Tibial nerve (tissue), 3 donors: ENCODE results near the gene NPR3.

ENCODE experiments used
- POLR2A ChIP-seq, 2 donors: fragments of 450-650 bp; IDR thresholded peaks; one replicate each; pipeline ENCODE4 v1.6.1; 2017; ENCODE audit warnings: antibody characterized with exemption in 2 of 2, mild to moderate bottlenecking in 2 of 2, moderate library complexity in 2 of 2
- TF ChIP-seq, protein P1 (sequence below), 5 experiments: fragments of 200-600 bp in 3 of 5; fragments of 450-650 bp in 2 of 5; sonication (generic) in 3 of 5; IDR thresholded peaks; one replicate each; pipeline ENCODE4 v1.5.1; 2016 to 2019; ENCODE audit warnings: antibody characterized with exemption in 5 of 5, mild to moderate bottlenecking in 3 of 5, moderate library complexity in 2 of 5

DNA sequence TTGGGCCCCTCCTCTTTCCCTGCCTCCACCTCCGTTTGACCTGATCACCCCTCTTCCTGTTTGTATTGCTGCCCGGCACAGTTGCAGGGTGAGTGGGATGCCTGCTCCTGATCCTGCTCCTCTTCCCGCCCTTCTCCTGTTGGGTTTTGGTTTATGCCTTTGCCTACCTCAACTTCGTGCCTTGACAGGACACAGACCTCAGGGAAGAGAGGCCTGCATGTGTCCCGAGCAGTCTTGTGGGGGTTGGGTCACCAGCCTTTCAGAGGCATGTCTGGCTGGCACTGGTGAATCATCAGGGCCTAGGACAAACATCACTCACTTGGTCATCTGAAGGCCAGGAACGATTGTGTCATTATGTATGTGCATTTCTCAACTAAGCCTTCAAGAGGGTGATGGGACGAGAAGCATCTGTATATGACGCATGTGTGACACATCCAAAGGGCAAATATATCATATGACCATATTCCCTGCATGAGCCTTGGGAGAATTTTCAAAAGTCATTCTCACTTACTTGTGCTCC, 56.9 kb downstream of the NPR3 start:
- TF ChIP-seq, protein P1, sequence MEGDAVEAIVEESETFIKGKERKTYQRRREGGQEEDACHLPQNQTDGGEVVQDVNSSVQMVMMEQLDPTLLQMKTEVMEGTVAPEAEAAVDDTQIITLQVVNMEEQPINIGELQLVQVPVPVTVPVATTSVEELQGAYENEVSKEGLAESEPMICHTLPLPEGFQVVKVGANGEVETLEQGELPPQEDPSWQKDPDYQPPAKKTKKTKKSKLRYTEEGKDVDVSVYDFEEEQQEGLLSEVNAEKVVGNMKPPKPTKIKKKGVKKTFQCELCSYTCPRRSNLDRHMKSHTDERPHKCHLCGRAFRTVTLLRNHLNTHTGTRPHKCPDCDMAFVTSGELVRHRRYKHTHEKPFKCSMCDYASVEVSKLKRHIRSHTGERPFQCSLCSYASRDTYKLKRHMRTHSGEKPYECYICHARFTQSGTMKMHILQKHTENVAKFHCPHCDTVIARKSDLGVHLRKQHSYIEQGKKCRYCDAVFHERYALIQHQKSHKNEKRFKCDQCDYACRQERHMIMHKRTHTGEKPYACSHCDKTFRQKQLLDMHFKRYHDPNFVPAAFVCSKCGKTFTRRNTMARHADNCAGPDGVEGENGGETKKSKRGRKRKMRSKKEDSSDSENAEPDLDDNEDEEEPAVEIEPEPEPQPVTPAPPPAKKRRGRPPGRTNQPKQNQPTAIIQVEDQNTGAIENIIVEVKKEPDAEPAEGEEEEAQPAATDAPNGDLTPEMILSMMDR (IDR thresholded peaks at IDR 0.05) = no peak
- no peak for TF ChIP-seq POLR2A (IDR thresholded peaks at IDR 0.05)
